GM12874 (cell line): ENCODE results near the gene EFCC1.

Experiments
- CTCF ChIP-seq: IDR thresholded peaks from 2 replicates; pipeline ENCODE4 v1.5.1; 2011; ENCODE audit warnings: low read depth, mild to moderate bottlenecking, control low read depth, low read length, moderate library complexity; ENCODE audit not compliant: insufficient read depth

The EFCC1 gene

DNA sequence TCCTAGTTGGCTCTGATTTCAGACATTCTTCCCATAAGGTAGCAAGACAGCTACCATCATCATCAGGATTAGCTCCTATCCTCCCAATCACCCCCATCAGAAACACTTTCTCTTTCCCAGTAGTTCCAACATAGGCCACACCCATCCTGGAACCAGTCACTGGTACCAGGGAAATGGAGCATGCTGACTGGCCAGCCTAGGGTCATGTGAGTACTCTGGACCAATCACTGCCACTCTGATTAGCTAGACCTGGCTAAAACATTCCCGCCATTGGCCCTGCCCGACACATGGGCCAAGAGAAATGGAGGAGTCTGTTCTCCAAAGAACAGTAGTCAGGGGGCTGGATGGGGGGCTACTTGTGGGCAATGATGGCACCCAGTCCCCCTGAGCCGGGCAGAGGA is 12.4 kb downstream of the EFCC1 start:
- no peak for TF ChIP-seq CTCF

- TF ChIP-seq CTCF: no peak
Measured at GRCh38 chr3:129014148-129014547, 13.0 kb downstream of the EFCC1 start.

DNA sequence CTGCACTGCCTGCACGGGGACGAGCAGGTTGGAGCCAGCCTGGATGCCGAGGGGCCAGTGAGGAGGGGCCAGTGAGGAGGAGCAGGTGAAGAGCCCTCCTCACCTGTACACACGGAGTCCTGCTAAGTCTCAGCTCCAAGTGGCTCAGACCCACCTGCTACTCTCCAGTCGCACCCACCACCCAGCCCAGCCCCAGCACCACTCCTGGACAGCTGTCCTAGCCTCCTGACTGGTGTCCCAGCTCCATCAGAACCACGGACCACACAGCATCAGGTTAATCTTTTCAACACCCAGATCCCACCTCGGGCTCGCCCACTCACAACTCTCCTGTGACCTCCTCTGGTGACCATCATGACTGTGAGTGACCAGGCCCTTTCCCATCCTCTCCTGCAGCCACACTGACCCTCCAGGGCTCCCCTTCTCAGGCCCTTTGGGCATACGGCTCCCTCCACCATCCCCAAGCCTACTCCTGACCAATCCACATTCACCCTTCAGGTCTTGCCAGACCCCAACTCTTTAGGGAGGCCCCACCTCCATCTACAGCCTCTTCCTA is 13.8 kb downstream of the EFCC1 start:
- no peak for TF ChIP-seq CTCF

GRCh38 chr3:129015388-129016105 is 14.4 kb downstream of the EFCC1 start:
- TF ChIP-seq CTCF: no peak

DNA sequence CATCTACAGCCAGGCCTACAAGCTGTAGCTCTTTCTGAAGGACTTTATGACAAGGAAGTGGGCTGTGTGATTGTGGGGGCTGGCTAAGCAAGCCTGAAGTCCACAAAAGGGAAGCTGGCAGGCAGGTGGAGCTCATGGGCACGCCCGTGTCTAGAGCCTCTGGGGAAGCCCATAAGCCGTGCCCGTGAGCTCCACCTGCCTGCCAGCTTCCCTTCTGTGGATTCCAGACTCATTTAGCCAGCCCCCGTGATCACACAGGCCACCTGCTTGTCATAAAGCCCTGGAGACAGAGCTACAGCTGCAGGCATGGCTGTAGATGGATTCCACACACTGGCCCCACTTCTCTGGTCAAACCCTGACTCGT is 15.2 kb downstream of the EFCC1 start:
- TF ChIP-seq CTCF: peak; percentile 16; the same call in 1 of the 2 replicates

DNA sequence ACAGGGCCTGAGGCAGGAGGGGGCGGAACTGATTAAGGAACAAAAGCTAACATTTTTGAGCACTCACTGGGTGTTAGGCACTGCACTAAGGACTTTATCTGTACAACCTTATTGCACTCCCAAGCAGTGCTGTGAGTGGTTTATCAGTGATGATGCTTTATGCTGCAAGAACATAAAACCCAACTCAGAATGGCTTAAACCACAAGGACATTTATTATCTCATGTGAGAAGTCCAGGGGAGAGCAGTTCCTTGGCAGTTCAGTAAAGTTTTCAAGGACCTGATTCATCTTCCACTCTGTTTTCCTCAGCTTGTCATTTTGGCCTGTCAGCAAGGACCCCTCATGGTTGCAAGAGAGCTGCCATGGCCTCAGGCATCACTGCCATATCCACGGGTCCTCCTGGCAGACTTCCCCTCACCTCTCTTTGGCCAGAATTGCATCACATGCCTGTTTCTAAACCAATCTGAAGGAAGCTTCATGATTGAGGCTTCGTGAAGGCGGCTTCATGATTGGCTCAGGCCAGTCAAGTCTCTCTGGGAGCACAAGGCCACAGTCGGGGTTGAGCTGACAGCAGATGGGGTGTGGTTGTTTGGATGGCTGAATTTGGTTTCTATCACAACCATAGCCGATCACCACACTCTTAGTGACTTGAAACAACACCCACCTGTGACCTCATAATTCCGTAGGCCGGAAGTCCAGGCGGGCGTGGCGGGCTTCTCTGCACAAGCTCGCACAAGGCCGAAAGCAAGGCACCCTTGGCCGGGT is 15.8 kb downstream of the EFCC1 start:
- no peak for TF ChIP-seq CTCF

DNA sequence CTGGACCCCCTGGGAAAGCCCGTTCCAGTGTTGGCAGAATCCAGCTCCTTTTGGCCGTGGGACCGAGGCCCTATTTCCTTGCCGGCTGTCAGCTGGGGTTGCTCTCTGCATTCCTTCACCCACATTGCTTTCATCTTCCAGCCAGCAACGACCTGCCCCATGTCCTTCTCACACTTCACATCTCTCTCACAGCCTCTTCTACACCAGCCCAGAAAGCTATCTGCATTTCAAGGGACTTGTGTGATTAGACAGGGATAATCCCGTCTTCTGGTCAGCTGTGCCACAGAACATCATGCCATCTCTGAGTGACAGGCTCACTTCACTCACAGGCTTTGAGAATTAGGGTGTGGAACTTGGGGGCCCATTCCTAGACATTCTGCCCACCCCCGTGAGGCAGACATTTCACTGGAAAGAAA is 16.4 kb downstream of the EFCC1 start:
- no peak for TF ChIP-seq CTCF
